Breast epithelium (tissue), 4 donors: ENCODE results near the gene HERC3. TPM values are rescaled to one million over a fixed set of nuclear protein-coding genes. Genes with fewer than 3 reads are reported as not detected.

Source experiments
- DNase-seq, 2 donors: peaks; one replicate each; pipeline ENCODE4 v3.0.0-alpha.2; 2019; ENCODE audit warnings: low spot score in 2 of 2
- H3K27ac ChIP-seq, 2 donors: fragments of 200-600 bp; sonication (generic) in 1 of 2; one replicate each; pipeline ENCODE4 v1.5.1; 2016 to 2019; ENCODE audit warnings: mild to moderate bottlenecking in 1 of 2
- H3K27me3 ChIP-seq, 2 donors: fragments of 200-600 bp; sonication (generic) in 1 of 2; one replicate each; pipeline versions ENCODE4 v1.5.1 to v1.6.0; 2017 to 2019; ENCODE audit warnings: control low read depth in 1 of 2, mild to moderate bottlenecking in 1 of 2
- H3K36me3 ChIP-seq: fragments of 200-600 bp; one replicate; pipeline ENCODE4 v1.5.1; 2019
- H3K4me1 ChIP-seq, 2 donors: fragments of 200-600 bp; sonication (generic); one replicate each; pipeline ENCODE4 v1.5.1; 2016 to 2019; ENCODE audit warnings: control low read depth in 1 of 2
- H3K4me3 ChIP-seq, 3 donors: fragments of 200-600 bp; sonication (generic); 1 replicate in 2 of 3; 2 replicates in 1 of 3; pipeline ENCODE4 v1.5.1; 2016 to 2019; ENCODE audit warnings: mild to moderate bottlenecking in 3 of 3, moderate library complexity in 2 of 3
- H3K9me3 ChIP-seq, 2 donors: fragments of 200-600 bp; sonication (generic) in 1 of 2; one replicate each; pipeline ENCODE4 v1.5.1; 2016 to 2019; ENCODE audit warnings: control low read depth in 1 of 2
- CTCF ChIP-seq, 3 donors: fragments of 450-650 bp; IDR thresholded peaks; one replicate each; pipeline ENCODE4 v1.5.1; 2016 to 2017; ENCODE audit warnings: antibody characterized with exemption in 3 of 3, mild to moderate bottlenecking in 3 of 3, moderate library complexity in 3 of 3
- POLR2A ChIP-seq: fragments of 450-650 bp; IDR thresholded peaks from one replicate; pipeline ENCODE4 v1.6.1; 2016; ENCODE audit warnings: antibody characterized with exemption, mild to moderate bottlenecking, moderate library complexity
- POLR2AphosphoS5 ChIP-seq, 3 donors: sonication (generic); formaldehyde crosslinking; IDR thresholded peaks; one replicate each; pipeline ENCODE4 v1.6.1; 2017; ENCODE audit warnings: antibody characterized with exemption in 3 of 3
- intact Hi-C: fragments of 100-400 bp; cut with DNase I; formaldehyde crosslinking; loops from one replicate; pipeline ENCODE4 v1.15.1; 2023; ENCODE audit warnings: low total_unique reads
- total RNA-seq, 3 donors: library from RNA; depleted of rRNA; stranded (reverse); fragments of >200 nt; gene quantifications; one replicate each; pipeline ENCODE4 v1.1.0, GENCODE V29; 2016

Gene HERC3
- total RNA-seq, 3 donors from 2014 or later = 34.1 to 60.9 (median 35.4) TPM

GRCh38 chr4:88755454-88755853, 163.2 kb downstream of the HERC3 start:
- DNase-seq = no peak
- no peaks in the 10 kb centered on the region for H3K36me3 ChIP-seq
- intact Hi-C loops = no loop called here
- H3K27me3 ChIP-seq = no peaks in the 10 kb centered on the region
- no peaks in the 10 kb centered on the region for H3K4me1 ChIP-seq
- H3K27ac ChIP-seq = no peak overlapping the region
- no peak overlapping the region for H3K4me3 ChIP-seq
- TF ChIP-seq POLR2A = no peak
- no peak for TF ChIP-seq POLR2AphosphoS5 (IDR thresholded peaks at IDR 0.05)
- no peak for TF ChIP-seq CTCF (IDR thresholded peaks at IDR 0.05)
- no peaks in the 10 kb centered on the region for H3K9me3 ChIP-seq

- H3K36me3 ChIP-seq = no peaks in the 10 kb centered on the region
- no peak overlapping the region for H3K4me3 ChIP-seq
- intact Hi-C loops = no loop called here
- no peak for TF ChIP-seq POLR2AphosphoS5 (IDR thresholded peaks at IDR 0.05)
- TF ChIP-seq POLR2A = no peak
- no peak for TF ChIP-seq CTCF (IDR thresholded peaks at IDR 0.05)
- no peak overlapping the region for H3K27ac ChIP-seq
- no peaks in the 10 kb centered on the region for H3K27me3 ChIP-seq
- no peak for DNase-seq
- no peaks in the 10 kb centered on the region for H3K9me3 ChIP-seq
- H3K4me1 ChIP-seq = no peaks in the 10 kb centered on the region
Measured at GRCh38 chr4:88756149-88756548, 163.9 kb downstream of the HERC3 start.

GRCh38 chr4:88757067-88757466, 164.8 kb downstream of the HERC3 start:
- no peak for DNase-seq
- Histone ChIP-seq H3K27ac (no peak overlapping the region), H3K36me3 (no peaks in the 10 kb centered on the region), H3K27me3 (no peaks in the 10 kb centered on the region), H3K4me1 (no peaks in the 10 kb centered on the region), H3K9me3 (no peaks in the 10 kb centered on the region), H3K4me3 (no peak overlapping the region)
- TF ChIP-seq POLR2AphosphoS5 (IDR thresholded peaks at IDR 0.05) = no peak
- intact Hi-C loops = no loop called here

- intact Hi-C loops = no loop called here
- H3K4me1 ChIP-seq = no peaks in the 10 kb centered on the region
- no peak overlapping the region for H3K4me3 ChIP-seq
- no peak for DNase-seq
- no peaks in the 10 kb centered on the region for H3K27me3 ChIP-seq
- TF ChIP-seq POLR2AphosphoS5 (IDR thresholded peaks at IDR 0.05) (no peak), CTCF (IDR thresholded peaks at IDR 0.05) (no peak), POLR2A (no peak)
- no peaks in the 10 kb centered on the region for H3K36me3 ChIP-seq
- no peaks in the 10 kb centered on the region for H3K9me3 ChIP-seq
- H3K27ac ChIP-seq = no peak overlapping the region
Measured at GRCh38 chr4:88757776-88758175, 165.5 kb downstream of the HERC3 start.

Other genes starting within 250 kb of the HERC3 start
- gene HERC6, start 213.6 kb upstream of the HERC3 start, total RNA-seq = 10 to 100 TPM in 1 of 3 donors, 1 to 10 TPM in 2; 2.6 to 19.0 (median 5.2) TPM
- gene HERC5, start 135.4 kb upstream of the HERC3 start, total RNA-seq = 1 to 10 TPM; 5.0 to 5.9 (median 5.9) TPM
- gene PYURF, start 68.7 kb upstream of the HERC3 start, total RNA-seq = 100 to 1,000 TPM in 2 of 3 donors, 10 to 100 TPM in 1; 93.7 to 116 (median 110) TPM
- 10 to 100 TPM in 1 of 3 donors, 1 to 10 TPM in 2; 5.9 to 10.5 (median 7.0) TPM for gene NAP1L5, start 105.3 kb downstream of the HERC3 start, total RNA-seq